ENCODE results near the gene PIK3R6. TPM values are rescaled to one million over a fixed set of nuclear protein-coding genes. Genes with fewer than 3 reads are reported as not detected.
"Not testable (repeated sequence)": the region's sequence is repeated elsewhere in the genome, so short reads cannot be mapped to it uniquely, and the experiment has no call there.

Gene PIK3R6
- total RNA-seq, 3 donors from 2014 or later, result 0.32 to 0.35 TPM; not detected in 1

DNA sequence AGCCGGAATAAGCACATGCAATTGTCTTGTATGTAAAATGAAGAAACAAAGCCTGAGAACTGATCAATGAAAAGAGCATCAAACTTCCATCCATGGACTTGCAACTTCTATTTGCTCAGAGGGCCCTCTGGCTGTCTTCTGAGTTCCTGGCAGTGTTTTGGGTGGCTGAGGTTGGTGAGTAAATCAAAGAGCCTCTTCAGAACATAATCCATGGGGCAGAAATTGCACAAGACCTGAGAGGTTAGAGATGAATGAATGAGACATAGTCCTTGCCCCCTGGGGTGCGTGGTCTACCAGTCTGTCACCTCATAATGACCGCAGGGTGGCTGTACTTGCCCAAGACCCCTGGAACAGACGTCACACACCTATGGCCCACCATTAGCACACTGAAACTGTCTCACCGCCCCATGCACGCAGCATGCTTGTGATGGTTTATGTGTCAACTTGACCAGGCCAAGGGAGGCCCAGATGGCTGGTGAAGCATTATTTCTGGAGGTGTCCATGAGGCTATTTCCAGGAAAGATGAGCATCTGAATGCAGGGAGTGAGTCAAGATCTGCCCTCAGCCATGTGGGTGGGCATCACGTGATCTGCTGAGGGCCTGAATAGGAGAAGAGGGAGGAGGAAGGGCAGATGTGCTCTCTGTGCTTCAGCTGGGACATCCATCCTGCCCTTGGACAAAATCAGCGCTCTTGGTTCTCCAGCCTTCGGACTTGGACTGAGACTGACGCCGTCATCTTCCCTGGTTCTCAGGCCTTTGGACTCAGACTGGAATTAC, 8.3 kb downstream of the PIK3R6 start:
- ATAC-seq, result peak; percentile 16 to 30
- H3K4me3 Mint-ChIP-seq, result no peak overlapping the region
- H3K36me3 Mint-ChIP-seq (ENCODE audit: insufficient read depth), result no peaks in the 10 kb centered on the region
- DNase-seq, result no peak
- no peaks in the 10 kb centered on the region for H3K9me3 Mint-ChIP-seq
- no peaks in the 10 kb centered on the region for H3K27me3 Mint-ChIP-seq (ENCODE audit: low read depth)
- H3K4me1 Mint-ChIP-seq (ENCODE audit: low read depth), result peaks cover 23% of the 10 kb centered on the region

GRCh38 chr17:8857919-8858318, 9.6 kb downstream of the PIK3R6 start:
- Mint-ChIP-seq H3K4me1 (ENCODE audit: low read depth) (peaks cover 23% of the 10 kb centered on the region), H3K27me3 (ENCODE audit: low read depth) (no peaks in the 10 kb centered on the region), H3K36me3 (ENCODE audit: insufficient read depth) (no peaks in the 10 kb centered on the region), H3K9me3 (no peaks in the 10 kb centered on the region), H3K4me3 (no peak overlapping the region)
- peak; percentile 18 to 33 for ATAC-seq
- DNase-seq, result no peak

DNA sequence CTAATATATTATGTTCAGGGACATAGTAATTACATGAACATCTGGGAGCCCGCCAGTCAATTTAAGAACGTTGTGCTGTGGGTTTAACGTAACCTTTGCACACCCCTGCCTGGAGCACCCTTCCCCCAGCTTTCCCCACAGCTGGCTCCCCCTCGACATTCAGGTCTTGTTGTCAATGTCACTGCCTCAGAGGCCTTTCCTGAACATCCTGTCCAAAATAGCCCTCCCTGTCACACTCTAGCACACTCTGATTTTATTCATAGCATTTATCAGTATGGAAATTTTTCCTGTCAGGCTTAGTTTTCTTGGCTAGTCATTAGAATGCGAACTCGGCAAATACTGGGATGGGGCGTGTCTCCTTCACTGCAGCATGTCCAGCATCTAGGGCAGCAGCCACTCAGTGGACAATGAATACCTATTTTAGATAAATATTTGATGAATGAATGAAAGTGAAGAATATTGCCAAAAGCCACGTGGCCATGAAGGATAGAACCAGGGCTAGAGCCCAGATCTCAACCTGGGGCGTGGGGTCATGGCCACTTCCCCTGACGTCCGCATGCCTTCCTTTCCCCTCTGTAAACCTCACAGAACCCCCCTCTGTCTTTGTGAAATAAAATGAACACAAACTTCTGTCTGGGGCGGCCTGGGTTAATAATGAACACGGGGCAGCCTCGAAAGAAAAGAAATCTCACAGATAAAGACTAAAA, 10.5 kb downstream of the PIK3R6 start:
- DNase-seq (no peak), ATAC-seq (no peak)
- Mint-ChIP-seq H3K36me3 (ENCODE audit: insufficient read depth) (no peaks in the 10 kb centered on the region), H3K9me3 (no peaks in the 10 kb centered on the region), H3K27me3 (ENCODE audit: low read depth) (no peaks in the 10 kb centered on the region), H3K4me1 (ENCODE audit: low read depth) (peaks cover 20% of the 10 kb centered on the region), H3K4me3 (no peak overlapping the region)

GRCh38 chr17:8856205-8856603, 11.3 kb downstream of the PIK3R6 start:
- DNase-seq; H3K27me3 Mint-ChIP-seq (ENCODE audit: low read depth); H3K9me3 Mint-ChIP-seq; H3K36me3 Mint-ChIP-seq (ENCODE audit: insufficient read depth); H3K4me3 Mint-ChIP-seq: not testable (repeated sequence)
- peaks cover 13% of the 10 kb centered on the region for H3K4me1 Mint-ChIP-seq (ENCODE audit: low read depth)
- peak in 1 of 2 donors; percentile 9 for ATAC-seq

- H3K27me3 Mint-ChIP-seq (ENCODE audit: low read depth), result peaks cover 2% of the 10 kb centered on the region
- no peak overlapping the region for H3K4me3 Mint-ChIP-seq
- DNase-seq (no peak), ATAC-seq (peak in 1 of 2 donors; percentile 73)
- H3K36me3 Mint-ChIP-seq (ENCODE audit: insufficient read depth), result no peaks in the 10 kb centered on the region
- H3K9me3 Mint-ChIP-seq, result no peaks in the 10 kb centered on the region
- H3K4me1 Mint-ChIP-seq (ENCODE audit: low read depth), result peaks cover 12% of the 10 kb centered on the region
Observed at GRCh38 chr17:8855477-8856204, 11.8 kb downstream of the PIK3R6 start.

GRCh38 chr17:8851600-8851999, 15.9 kb downstream of the PIK3R6 start:
- peaks cover 2% of the 10 kb centered on the region for H3K27me3 Mint-ChIP-seq (ENCODE audit: low read depth)
- no peak overlapping the region for H3K4me3 Mint-ChIP-seq
- H3K36me3 Mint-ChIP-seq (ENCODE audit: insufficient read depth), result no peaks in the 10 kb centered on the region
- H3K9me3 Mint-ChIP-seq, result no peaks in the 10 kb centered on the region
- H3K4me1 Mint-ChIP-seq (ENCODE audit: low read depth), result no peaks in the 10 kb centered on the region
- ATAC-seq (no peak), DNase-seq (no peak)

- ATAC-seq (no peak), DNase-seq (no peak)
Observed at GRCh38 chr17:8849311-8850041, 18.0 kb downstream of the PIK3R6 start.

DNA sequence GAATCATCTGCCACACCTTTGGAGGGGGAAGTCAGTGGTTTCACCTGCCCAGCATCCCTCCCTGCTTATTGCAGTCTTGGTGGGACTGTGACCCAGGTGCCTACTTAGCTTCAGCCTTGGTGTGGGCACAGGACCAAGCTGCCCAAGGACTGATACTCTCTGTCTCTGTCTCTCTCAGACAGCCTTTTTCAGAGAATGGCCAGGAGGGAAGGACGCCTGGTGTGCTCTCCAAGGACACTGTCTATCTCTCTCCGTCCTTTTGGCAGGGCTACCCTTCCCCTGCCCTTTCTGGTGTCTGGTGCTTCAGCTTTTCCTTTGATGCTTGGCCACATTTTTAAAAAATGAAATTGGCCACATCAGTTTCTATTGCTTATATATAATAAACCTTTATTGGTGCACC, 19.6 kb downstream of the PIK3R6 start:
- H3K4me3 Mint-ChIP-seq, result no peak overlapping the region
- ATAC-seq, result no peak
- H3K36me3 Mint-ChIP-seq (ENCODE audit: insufficient read depth), result no peaks in the 10 kb centered on the region
- no peak for DNase-seq
- H3K27me3 Mint-ChIP-seq (ENCODE audit: low read depth), result peaks cover 2% of the 10 kb centered on the region
- H3K4me1 Mint-ChIP-seq (ENCODE audit: low read depth), result no peaks in the 10 kb centered on the region
- no peaks in the 10 kb centered on the region for H3K9me3 Mint-ChIP-seq

More at GRCh38 chr17:8849311-8850041, 18.0 kb downstream of the PIK3R6 start:
- no peaks in the 10 kb centered on the region for H3K4me1 Mint-ChIP-seq (ENCODE audit: low read depth)
- H3K27me3 Mint-ChIP-seq (ENCODE audit: low read depth), result peaks cover 2% of the 10 kb centered on the region
- no peak overlapping the region for H3K4me3 Mint-ChIP-seq
- no peaks in the 10 kb centered on the region for H3K9me3 Mint-ChIP-seq
- no peaks in the 10 kb centered on the region for H3K36me3 Mint-ChIP-seq (ENCODE audit: insufficient read depth)

GRCh38 chr17:8846768-8847211, 20.7 kb downstream of the PIK3R6 start:
- DNase-seq (no peak), ATAC-seq (peak in 1 of 2 donors; percentile 40)
- Mint-ChIP-seq H3K36me3 (ENCODE audit: insufficient read depth) (no peaks in the 10 kb centered on the region), H3K4me3 (no peak overlapping the region), H3K27me3 (ENCODE audit: low read depth) (peaks cover 2% of the 10 kb centered on the region), H3K9me3 (no peaks in the 10 kb centered on the region), H3K4me1 (ENCODE audit: low read depth) (no peaks in the 10 kb centered on the region)

- ATAC-seq (no peak), DNase-seq (no peak)
- Mint-ChIP-seq H3K4me1 (ENCODE audit: low read depth) (no peaks in the 10 kb centered on the region), H3K36me3 (ENCODE audit: insufficient read depth) (no peaks in the 10 kb centered on the region), H3K9me3 (no peaks in the 10 kb centered on the region), H3K27me3 (ENCODE audit: low read depth) (no peaks in the 10 kb centered on the region), H3K4me3 (no peak overlapping the region)
Observed at GRCh38 chr17:8844229-8845218, 22.9 kb downstream of the PIK3R6 start.

DNA sequence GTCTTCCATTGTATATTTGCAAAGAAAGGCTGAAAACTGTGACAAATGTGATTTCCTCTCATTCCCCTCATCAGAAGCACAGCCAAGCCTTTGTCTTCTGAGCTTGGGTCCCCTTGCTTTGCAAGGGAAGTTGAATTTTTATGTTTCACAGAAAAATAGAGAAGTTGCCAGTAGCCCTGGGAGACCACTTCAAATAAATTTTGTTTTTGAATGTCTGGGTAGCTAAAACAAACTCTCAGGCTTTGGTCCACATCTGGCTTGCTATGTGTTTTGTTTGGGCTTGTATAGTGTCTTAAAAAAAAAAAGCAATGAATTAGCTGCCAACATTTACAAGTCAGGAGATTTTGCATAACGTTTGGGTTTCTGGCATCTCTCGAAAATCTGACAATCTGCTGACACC, 24.1 kb downstream of the PIK3R6 start:
- DNase-seq (no peak), ATAC-seq (no peak)
- Mint-ChIP-seq H3K4me1 (ENCODE audit: low read depth) (no peaks in the 10 kb centered on the region), H3K36me3 (ENCODE audit: insufficient read depth) (no peaks in the 10 kb centered on the region), H3K4me3 (no peak overlapping the region), H3K9me3 (no peaks in the 10 kb centered on the region), H3K27me3 (ENCODE audit: low read depth) (no peaks in the 10 kb centered on the region)

DNA sequence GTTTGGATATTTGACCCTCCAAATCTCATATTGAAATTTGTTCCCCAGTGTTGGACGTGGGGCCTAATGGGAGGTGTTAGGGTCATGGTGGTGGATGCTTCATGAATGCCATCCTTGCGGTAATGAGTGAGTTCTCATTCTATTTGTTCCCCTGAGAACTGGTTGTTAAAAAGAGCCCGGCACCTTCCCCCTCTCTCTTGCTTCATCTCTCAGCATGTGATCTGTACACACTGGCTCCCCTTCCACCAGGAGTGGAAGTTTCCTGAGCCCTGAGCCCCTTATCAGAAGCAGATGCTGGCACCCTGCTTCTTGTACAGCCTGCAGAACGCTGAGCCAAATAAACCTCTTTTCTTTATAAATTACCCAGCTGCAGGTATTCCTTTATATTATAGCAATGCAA, 25.6 kb downstream of the PIK3R6 start:
- Mint-ChIP-seq H3K4me3 (no peak overlapping the region), H3K4me1 (ENCODE audit: low read depth) (no peaks in the 10 kb centered on the region), H3K36me3 (ENCODE audit: insufficient read depth) (no peaks in the 10 kb centered on the region), H3K9me3 (no peaks in the 10 kb centered on the region), H3K27me3 (ENCODE audit: low read depth) (peaks cover 5% of the 10 kb centered on the region)
- DNase-seq, result no peak
- no peak for ATAC-seq

DNA sequence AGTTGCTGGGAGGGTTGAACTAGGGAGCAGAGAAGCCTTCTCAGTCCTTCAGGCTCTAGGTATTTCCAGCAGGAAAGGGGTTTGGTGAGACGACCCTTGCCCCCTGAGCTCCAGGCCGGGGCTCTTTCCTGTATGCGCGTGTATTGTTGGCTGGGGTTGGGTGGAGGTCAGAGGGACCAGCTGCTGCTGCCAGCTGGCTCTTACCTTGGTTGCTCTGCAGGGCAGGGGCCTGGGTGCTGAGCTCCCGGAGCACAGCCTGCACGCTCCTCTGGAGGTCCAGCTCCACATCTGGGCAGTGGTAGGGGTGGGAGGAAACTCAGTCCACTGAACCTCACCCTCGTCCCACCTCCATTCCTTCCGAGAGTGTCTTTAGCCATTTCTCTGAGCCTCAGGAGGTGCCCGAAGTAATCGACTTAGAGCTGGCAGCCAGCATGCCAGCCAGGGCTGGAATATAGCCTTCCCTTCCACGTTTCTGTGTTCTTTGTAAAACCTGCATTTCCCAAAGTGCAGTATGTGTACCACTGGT, 28.0 kb downstream of the PIK3R6 start:
- ATAC-seq, result no peak
- no peak for DNase-seq
- H3K9me3 Mint-ChIP-seq, result no peaks in the 10 kb centered on the region
- H3K4me1 Mint-ChIP-seq (ENCODE audit: low read depth), result no peaks in the 10 kb centered on the region
- H3K27me3 Mint-ChIP-seq (ENCODE audit: low read depth), result peaks cover 5% of the 10 kb centered on the region
- no peaks in the 10 kb centered on the region for H3K36me3 Mint-ChIP-seq (ENCODE audit: insufficient read depth)
- no peak overlapping the region for H3K4me3 Mint-ChIP-seq

All from activated T-cell treated with anti-CD3 and anti-CD28 coated beads, Interleukin-2, amount 50 U/mL, for 4 hours (primary cell).